Measurements from ENCODE around the gene SLC35D2. TPM values are rescaled to one million over a fixed set of nuclear protein-coding genes. Genes with fewer than 3 reads are reported as not detected.

The SLC35D2 gene
- total RNA-seq, 2 experiments from 2014 or later = 0.44 to 1.4 TPM

- Histone ChIP-seq H3K4me2 (ENCODE audit: low read length) (no peak overlapping the region), H3K9me3 (ENCODE audit: low read length) (no peaks in the 10 kb centered on the region), H2AFZ (ENCODE audit: low read length) (no peak overlapping the region), H3K79me2 (ENCODE audit: insufficient read depth, low read depth, low read length) (no peaks in the 10 kb centered on the region), H4K20me1 (ENCODE audit: insufficient read depth, low read length) (no peaks in the 10 kb centered on the region), H3K36me3 (ENCODE audit: insufficient read depth, low read length) (no peaks in the 10 kb centered on the region), H3K4me3 (ENCODE audit: low read depth, low read length, poor library complexity, severe bottlenecking) (no peak overlapping the region), H3K9me2 (ENCODE audit: insufficient read depth, low read length) (no peaks in the 10 kb centered on the region), H3K27ac (ENCODE audit: low read depth, low read length, poor library complexity, severe bottlenecking) (no peak overlapping the region), H3K4me1 (ENCODE audit: insufficient read depth, low read length, poor library complexity, severe bottlenecking) (no peaks in the 10 kb centered on the region)
- intact Hi-C loops (cut with micrococcal nuclease; ENCODE audit: unreplicated experiment) = no loop called here
- no peak for DNase-seq (ENCODE audit: low spot score)
- no TSS peak for BruUV-seq (replicated peaks)
- POLR2A ChIA-PET = interaction anchor here (0.7 kb wide), 1 partner anchor 11 kb away, joined by 3 read pairs; no protein-coding TSS in a partner anchor
- no peak for TF ChIP-seq EZH2phosphoT487 (IDR thresholded peaks at IDR 0.05; ENCODE audit: borderline replicate concordance, low read depth, low read length)
- TF ChIP-seq, protein P1, sequence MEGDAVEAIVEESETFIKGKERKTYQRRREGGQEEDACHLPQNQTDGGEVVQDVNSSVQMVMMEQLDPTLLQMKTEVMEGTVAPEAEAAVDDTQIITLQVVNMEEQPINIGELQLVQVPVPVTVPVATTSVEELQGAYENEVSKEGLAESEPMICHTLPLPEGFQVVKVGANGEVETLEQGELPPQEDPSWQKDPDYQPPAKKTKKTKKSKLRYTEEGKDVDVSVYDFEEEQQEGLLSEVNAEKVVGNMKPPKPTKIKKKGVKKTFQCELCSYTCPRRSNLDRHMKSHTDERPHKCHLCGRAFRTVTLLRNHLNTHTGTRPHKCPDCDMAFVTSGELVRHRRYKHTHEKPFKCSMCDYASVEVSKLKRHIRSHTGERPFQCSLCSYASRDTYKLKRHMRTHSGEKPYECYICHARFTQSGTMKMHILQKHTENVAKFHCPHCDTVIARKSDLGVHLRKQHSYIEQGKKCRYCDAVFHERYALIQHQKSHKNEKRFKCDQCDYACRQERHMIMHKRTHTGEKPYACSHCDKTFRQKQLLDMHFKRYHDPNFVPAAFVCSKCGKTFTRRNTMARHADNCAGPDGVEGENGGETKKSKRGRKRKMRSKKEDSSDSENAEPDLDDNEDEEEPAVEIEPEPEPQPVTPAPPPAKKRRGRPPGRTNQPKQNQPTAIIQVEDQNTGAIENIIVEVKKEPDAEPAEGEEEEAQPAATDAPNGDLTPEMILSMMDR (conservative IDR thresholded peaks at IDR 0.05; ENCODE audit: low read length) = no peak
- CTCF ChIA-PET (ENCODE audit: unreplicated experiment) = no interaction called here
Observed at GRCh38 chr9:96305171-96305570, 78.3 kb downstream of the SLC35D2 start.

- Histone ChIP-seq H2AFZ (ENCODE audit: low read length) (no peak overlapping the region), H3K9me2 (ENCODE audit: insufficient read depth, low read length) (no peaks in the 10 kb centered on the region), H4K20me1 (ENCODE audit: insufficient read depth, low read length) (no peaks in the 10 kb centered on the region), H3K4me1 (ENCODE audit: insufficient read depth, low read length, poor library complexity, severe bottlenecking) (no peaks in the 10 kb centered on the region), H3K4me3 (ENCODE audit: low read depth, low read length, poor library complexity, severe bottlenecking) (no peak overlapping the region), H3K36me3 (ENCODE audit: insufficient read depth, low read length) (no peaks in the 10 kb centered on the region), H3K9me3 (ENCODE audit: low read length) (no peaks in the 10 kb centered on the region), H3K27ac (ENCODE audit: low read depth, low read length, poor library complexity, severe bottlenecking) (no peak overlapping the region), H3K4me2 (ENCODE audit: low read length) (no peak overlapping the region), H3K79me2 (ENCODE audit: insufficient read depth, low read depth, low read length) (no peaks in the 10 kb centered on the region)
- CTCF ChIA-PET (ENCODE audit: unreplicated experiment) = no interaction called here
- intact Hi-C loops (cut with micrococcal nuclease; ENCODE audit: unreplicated experiment) = no loop called here
- no TSS peak for BruUV-seq (replicated peaks)
- POLR2A ChIA-PET = no interaction called here
- TF ChIP-seq EZH2phosphoT487 (IDR thresholded peaks at IDR 0.05; ENCODE audit: borderline replicate concordance, low read depth, low read length) = no peak
- TF ChIP-seq, protein P1 (conservative IDR thresholded peaks at IDR 0.05; ENCODE audit: low read length) = no peak
- DNase-seq (ENCODE audit: low spot score) = no peak
Observed at GRCh38 chr9:96304230-96304629, 79.3 kb downstream of the SLC35D2 start.

DNA sequence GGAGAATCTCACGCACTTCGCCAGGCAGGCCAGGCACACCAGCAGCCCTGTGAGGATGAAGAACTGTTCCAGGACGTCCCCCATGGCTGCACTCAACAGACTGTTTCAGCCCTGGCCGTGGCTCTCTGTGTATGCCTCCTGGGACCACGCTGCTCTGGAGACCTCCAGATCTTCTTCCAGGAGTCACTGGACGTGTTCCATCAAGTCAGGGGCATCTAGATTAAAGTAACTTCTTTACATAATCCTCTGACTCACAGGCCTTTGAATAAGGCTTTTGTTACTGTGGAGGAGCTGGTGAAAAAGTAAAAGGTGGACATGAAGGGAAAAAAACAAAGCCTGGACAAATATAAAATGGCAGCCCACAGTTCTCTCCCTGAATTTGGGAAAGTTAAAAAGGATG lies 81.5 kb downstream of the SLC35D2 start, which contains the start of gene HSD17B3:
Gene HSD17B3 (minus strand): TSS at position 156 of the 400 bp plus-strand sequence. CDS start 72 bp downstream, at position 84.
- no peak within 1 kb of the TSS for H3K4me3 ChIP-seq (ENCODE audit: low read depth, low read length, poor library complexity, severe bottlenecking)
- H3K9me3 ChIP-seq (ENCODE audit: low read length) = no peaks in the 10 kb centered on the region
- intact Hi-C loops (cut with micrococcal nuclease; ENCODE audit: unreplicated experiment) = no loop called here
- no TSS peak for BruUV-seq (replicated peaks)
- no peak within 1 kb of the TSS for H2AFZ ChIP-seq (ENCODE audit: low read length)
- no peak within 1 kb of the TSS for H3K4me2 ChIP-seq (ENCODE audit: low read length)
- DNase-seq (ENCODE audit: low spot score) = no peak
- no peaks in the 10 kb centered on the region for H4K20me1 ChIP-seq (ENCODE audit: insufficient read depth, low read length)
- H3K4me1 ChIP-seq (ENCODE audit: insufficient read depth, low read length, poor library complexity, severe bottlenecking) = no peaks in the 10 kb centered on the region
- H3K9me2 ChIP-seq (ENCODE audit: insufficient read depth, low read length) = no peaks in the 10 kb centered on the region
- no peaks in the 10 kb centered on the region for H3K79me2 ChIP-seq (ENCODE audit: insufficient read depth, low read depth, low read length)
- TF ChIP-seq EZH2phosphoT487 (IDR thresholded peaks at IDR 0.05; ENCODE audit: borderline replicate concordance, low read depth, low read length) = no peak
- TF ChIP-seq, protein P1 (conservative IDR thresholded peaks at IDR 0.05; ENCODE audit: low read length) = no peak
- ChIA-PET POLR2A (interaction anchor here (1.0 kb wide), 1 partner anchor 8 kb away, joined by 3 read pairs; no protein-coding TSS in a partner anchor), CTCF (ENCODE audit: unreplicated experiment) (interaction anchor here (0.6 kb wide), 1 partner anchor 196 kb away, joined by 5 read pairs; no protein-coding TSS in a partner anchor)
- H3K36me3 ChIP-seq (ENCODE audit: insufficient read depth, low read length) = no peaks in the 10 kb centered on the region
- no peak within 1 kb of the TSS for H3K27ac ChIP-seq (ENCODE audit: low read depth, low read length, poor library complexity, severe bottlenecking)
